Stimulated activated CD8-positive, alpha-beta memory T cell treated with anti-CD3 and anti-CD28 coated beads, Interleukin-7, amount 100 ng/mL, for 1 hour (primary cell): ENCODE measurements around the gene CACNA1H.

ENCODE experiments used
- DNase-seq, 2 donors: peaks; one replicate each; pipeline ENCODE4 v3.0.0-alpha.2; 2020; ENCODE audit warnings: low read depth in 2 of 2

Gene CACNA1H

GRCh38 chr16:1158456-1159324 is 5.8 kb downstream of the CACNA1H start:
- DNase-seq, result no peak

GRCh38 chr16:1159325-1159972 is 6.5 kb downstream of the CACNA1H start:
- DNase-seq, result no peak

- DNase-seq, result no peak
Measured at GRCh38 chr16:1159973-1160772, 7.3 kb downstream of the CACNA1H start.

- DNase-seq, result no peak
Measured at GRCh38 chr16:1160773-1161348, 8.0 kb downstream of the CACNA1H start.

- DNase-seq, result no peak
Measured at GRCh38 chr16:1162701-1163566, 10.0 kb downstream of the CACNA1H start.

- no peak for DNase-seq
Measured at GRCh38 chr16:1163567-1164055, 10.7 kb downstream of the CACNA1H start.

- DNase-seq, result no peak
Measured at GRCh38 chr16:1164382-1164781, 11.5 kb downstream of the CACNA1H start.

- no peak for DNase-seq
Measured at GRCh38 chr16:1164975-1165374, 12.1 kb downstream of the CACNA1H start.

- DNase-seq, result no peak
Measured at GRCh38 chr16:1165511-1165910, 12.6 kb downstream of the CACNA1H start.

GRCh38 chr16:1167276-1168107 is 14.6 kb downstream of the CACNA1H start:
- DNase-seq, result no peak

GRCh38 chr16:1168837-1169236 is 15.9 kb downstream of the CACNA1H start:
- no peak for DNase-seq

GRCh38 chr16:1169285-1170075 is 16.6 kb downstream of the CACNA1H start:
- no peak for DNase-seq

- DNase-seq, result no peak
Measured at GRCh38 chr16:1170076-1170418, 17.1 kb downstream of the CACNA1H start.

- DNase-seq, result no peak
Measured at GRCh38 chr16:1171001-1171400, 18.1 kb downstream of the CACNA1H start.

GRCh38 chr16:1171854-1172428 is 19.0 kb downstream of the CACNA1H start:
- no peak for DNase-seq

GRCh38 chr16:1172651-1173050 is 19.7 kb downstream of the CACNA1H start:
- no peak for DNase-seq

- DNase-seq, result no peak
Measured at GRCh38 chr16:1173788-1174451, 21.0 kb downstream of the CACNA1H start.
